DMS153 (cell line): Measurements from ENCODE around the gene GTF2IRD1.
"Not testable (repeated sequence)": the region's sequence is repeated elsewhere in the genome, so short reads cannot be mapped to it uniquely, and the experiment has no call there.

Source experiments
- DNase-seq: peaks from one replicate; lab custom pipeline; 2025; lab: John Stamatoyannopoulos, UW

GTF2IRD1 gene

DNA sequence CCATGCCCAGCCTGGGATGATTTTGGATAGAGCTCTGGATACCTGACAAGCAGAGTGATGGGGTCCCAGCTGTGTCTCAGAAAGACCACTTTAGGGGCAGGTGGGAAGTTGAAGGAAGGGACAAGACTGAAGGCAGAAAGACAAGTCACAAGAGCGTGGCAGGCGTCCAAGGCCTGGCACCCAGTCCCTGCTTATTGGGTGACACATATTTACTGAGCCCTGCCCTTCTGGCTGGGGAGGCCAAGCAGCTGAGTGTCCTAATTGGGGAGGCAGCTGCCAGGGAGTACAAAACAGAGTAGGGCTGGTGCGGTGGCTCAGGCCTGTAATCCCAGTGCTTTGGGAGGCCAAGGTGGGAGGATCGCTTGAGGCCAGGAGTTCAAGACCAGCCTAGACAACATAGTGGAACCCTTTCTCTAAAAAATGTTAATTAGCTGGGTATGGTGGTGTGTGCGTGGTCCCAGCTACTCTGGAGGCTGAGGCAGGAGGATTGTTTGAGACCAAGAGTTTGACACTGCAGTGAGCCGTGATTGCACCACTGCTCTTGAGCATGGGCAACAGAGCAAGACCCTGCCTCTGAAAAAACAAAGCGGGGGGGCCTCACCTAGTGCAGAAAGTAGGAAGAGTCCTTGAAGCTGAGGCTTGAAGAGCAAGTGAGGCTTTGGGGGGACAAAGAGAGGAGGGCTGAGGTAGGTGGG, 150.8 kb downstream of the GTF2IRD1 start:
- DNase-seq: peak; percentile 8

DNA sequence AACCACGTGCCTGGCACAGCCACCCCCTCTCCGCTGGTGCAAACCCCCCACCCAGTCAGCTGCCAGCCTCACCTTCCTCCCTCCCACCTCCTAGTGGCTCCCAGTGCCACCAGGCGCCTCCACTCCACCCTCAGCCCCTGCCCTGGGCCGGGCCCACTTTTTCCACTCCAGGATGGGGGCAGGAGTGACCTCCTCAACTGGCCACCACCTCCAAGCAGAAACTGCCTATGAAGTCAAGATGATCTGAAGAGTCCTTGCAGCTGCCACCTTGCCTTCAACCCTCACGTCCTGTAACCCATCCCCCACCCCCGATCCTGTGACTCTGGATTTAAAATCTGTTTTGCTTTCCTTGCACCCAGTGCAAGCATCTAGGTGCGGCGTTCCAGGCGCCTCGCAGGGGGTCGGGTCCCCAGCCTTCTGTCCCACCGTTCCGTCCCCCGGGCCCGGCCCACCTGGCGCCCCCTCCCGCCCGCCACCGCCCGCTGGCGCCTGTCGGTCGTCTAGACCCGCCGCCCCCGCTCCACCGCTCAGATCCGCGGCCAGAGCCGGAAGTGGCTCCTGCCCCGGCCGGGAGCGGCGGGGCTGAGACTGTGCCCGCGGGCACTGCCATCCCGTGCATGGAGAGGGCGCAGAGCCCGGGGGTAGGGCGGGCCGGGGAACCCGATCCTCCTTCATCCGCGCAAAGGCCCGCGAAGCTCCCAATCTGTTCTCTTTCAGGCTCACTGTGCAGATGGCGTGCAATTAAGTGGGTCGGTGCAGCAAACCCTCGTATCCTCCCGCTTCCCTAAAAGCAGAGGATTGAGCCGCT, 152.6 kb downstream of the GTF2IRD1 start:
- peak; percentile 42 for DNase-seq

DNA sequence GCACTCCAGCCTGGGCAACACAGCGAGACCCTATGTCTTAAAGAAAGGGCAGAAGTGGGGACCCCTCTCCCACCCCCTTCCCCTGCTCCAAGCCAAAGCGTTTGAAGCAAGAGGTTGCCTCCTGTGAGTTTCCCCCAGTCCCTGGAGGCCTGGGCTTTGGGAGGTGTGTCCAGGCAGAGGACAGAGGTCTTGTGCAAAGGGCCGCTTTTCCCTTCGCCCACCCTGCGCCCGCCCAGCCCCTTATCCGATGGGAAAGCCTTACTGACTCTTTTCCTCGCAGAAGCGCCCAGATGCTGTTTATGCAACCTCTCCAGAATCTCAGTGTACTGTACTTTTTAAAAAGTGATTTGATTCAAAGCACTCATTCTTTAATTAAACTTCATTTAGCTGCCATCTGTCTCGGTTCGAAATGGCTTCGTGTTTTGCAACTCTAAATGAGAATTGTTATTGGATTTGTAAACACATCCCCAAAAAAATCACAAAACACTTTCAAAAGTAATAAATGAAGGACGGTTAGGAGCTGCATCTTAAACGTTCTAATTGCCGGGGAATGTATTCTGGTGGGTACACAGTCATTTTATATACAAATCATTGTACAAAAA, 153.3 kb downstream of the GTF2IRD1 start:
- DNase-seq: no peak

DNA sequence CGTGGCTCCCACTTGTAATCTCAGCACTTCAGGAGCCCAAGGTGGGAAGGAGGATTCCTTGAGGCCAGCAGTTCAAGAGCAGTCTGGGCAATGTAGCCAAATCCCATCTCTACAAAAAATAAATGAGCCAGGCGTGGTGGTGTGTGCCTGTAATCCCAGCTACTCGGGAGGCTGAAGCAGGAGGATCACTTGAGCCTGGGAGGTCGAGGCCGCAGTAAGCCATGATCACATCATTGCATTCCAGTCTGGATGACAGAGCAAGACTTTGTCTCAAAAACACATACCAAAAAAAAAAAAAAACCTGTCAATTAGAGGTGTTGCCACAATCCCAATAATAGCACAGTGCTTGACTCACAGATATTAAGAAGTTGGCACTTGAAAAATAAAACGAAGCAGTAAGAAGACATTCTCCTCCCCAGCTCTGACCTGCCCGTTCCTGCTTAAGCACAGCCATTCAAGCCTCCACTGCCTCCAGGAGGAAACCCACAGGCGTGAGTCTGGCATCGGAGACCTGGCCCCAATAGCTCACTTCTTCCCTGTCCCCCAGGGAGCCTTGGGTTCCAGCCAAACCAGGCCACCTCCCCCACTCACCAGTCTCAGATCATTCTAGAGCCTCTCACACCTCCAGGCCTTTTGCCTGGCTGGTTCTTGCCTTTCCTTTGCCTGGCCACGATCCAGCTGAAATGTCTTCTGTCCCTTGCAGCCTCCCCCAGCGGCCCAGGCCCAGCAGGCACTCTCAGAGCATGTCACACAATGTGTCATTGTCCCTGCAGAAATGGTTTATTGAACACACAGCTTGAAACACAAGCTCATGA, 158.5 kb downstream of the GTF2IRD1 start:
- DNase-seq: peak; percentile 7

DNA sequence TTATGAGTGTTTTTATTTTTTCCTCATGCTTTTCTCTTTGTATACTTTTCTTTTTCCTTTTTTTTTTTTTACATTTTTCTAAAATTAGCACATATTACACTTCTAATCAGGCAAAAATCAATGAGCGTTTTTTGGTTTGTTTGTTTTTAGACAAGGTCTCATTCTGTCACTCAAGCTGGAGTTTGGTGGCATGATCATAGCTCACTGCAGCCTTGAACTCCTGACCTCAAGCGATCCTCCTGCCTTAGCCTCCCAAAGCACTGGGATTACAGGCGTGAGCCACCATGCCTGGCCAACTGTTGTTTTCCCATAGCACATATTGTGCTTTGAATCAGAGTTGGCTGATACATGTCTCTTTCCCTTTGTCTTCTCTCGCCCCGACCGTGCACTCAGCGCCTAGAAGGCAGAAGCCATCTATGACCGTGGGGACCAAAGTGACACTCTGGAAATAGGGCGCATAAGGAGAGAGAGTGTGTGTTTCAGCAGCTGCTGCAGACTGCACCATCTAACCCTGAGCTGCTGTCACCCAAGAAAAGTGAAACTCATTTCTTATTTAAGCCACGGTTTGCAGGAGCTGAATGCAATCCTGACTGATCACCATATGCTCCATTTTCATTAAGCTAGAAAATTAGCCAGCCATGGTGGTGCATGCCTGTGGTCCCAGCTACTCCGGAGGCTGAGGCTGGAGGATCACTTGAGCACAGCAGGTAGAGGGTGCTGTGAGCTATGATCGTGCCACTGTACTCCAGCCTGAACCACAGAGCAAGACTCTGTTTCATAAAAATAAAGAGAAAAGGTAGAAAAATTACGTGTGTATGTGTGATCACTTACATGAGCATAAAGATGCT, 162.5 kb downstream of the GTF2IRD1 start:
- DNase-seq: no peak

DNA sequence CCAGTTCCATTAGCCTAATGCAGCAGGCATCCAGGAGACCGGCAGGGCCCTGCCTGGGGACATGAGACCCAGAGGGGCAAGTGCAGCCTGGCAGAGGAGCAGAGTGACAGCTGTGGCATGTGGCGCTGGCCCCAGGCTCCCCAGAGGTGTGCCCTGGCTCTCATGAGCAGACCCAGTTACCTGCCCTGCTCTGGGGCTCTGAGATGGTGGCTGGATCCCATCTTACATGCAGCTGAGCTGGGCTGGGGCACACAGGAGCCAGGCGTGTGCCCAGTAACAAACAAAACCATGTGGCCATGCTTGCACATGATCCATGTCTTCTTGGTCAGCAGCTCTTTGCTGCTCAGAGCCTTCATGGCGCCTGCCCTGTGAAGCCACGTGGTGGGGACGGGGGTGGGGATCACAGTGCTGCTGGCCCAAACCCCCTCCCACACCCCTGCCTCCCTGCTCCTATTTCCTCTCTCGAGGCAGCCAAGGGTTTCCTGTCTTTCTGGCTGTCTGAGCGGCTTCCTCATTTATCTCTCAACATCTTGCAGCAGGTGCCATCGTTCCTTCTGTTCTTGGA, 163.6 kb downstream of the GTF2IRD1 start:
- DNase-seq: peak; percentile 1

DNA sequence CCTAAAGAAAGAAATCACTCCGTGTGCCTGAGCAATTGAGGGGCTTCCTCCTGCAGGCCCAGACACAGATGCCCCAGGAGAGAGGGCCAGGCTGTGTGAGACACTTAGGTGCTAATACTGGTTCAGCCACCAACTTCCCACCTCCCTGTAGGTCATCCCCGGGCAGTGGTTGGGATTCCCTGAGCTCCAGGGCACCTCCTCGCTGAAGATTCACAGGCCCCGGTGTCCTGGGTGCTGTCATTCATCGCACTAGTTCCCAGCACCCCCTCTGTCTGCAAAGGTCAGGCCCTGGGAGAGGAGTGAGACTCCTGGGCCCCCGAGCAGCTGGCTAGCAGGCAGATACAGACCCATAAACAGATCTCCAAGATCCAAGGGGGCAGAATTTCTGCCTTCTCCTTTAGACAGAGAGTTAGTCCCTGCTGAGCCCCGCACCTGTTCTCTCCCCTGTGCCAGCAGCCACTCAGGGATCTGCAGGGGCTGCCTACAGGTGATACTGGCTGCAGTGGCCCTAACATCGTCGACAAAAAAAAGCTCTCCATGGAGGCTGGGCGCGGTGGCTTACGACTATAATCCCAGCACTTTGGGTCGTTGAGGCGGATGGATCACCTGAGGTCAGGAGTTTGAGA, 165.6 kb downstream of the GTF2IRD1 start:
- DNase-seq: no peak

DNA sequence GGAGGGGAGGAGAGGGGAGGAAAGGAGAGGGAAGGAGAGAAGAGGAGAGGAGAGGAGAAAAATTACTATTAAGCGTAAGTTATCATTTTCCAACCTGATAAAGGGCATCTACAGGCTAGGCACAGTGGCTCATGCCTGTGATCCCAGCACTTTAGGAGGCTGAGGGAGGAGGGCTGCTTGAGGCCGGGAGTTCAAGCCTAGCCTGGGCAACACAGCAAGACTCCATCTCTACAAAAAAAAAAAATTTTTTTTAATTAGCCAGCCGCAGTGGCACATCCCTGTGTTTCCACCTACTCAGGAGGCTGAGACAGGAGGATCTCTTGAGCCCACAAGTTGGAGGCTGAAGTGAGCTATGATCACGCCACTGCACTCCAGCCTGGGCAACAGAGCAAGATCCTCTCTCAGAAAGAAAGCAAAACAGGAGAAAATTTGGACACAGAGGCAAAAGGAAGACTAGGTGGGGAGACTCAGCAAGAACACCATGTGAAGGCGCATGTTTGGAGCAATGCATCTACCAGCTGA, 168.6 kb downstream of the GTF2IRD1 start:
- no peak for DNase-seq

DNA sequence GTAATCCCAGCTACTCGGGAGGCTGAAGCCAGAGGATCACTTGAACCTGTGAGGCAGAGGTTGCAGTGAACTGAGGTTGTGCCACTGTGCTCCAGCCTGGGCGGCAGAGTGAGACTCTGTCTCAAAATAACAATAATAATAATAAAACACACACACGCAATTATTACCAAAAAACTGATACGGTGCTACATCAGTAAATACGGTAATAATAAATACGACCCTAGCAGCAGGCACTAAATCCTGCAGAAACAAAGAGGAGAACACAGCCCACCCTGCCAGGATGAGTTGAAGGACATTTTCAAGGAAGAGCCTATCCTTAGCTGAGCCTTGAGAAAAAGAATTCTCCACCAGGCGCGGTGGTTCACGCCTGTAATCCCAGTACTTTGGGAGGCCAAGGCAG, 169.4 kb downstream of the GTF2IRD1 start:
- no peak for DNase-seq

DNA sequence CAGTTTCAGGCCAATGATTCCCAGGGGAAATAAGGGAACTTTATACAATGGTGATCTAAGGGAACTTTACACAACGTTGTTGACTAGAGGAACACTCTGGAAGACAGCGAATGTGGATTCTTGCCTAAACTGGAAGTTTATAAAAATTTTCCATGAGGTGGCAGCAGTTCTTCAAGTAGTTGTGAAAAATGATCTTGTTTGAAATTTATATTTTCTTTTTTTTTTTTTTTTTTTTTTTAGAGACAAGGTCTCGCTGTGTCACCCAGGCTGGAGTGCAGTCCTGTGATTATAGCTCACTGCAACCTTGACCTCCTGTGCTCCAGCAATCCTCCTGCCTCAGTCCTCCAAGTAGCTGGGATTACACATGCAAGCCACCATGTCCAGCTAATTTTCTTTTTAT, 171.7 kb downstream of the GTF2IRD1 start:
- DNase-seq: no peak

DNA sequence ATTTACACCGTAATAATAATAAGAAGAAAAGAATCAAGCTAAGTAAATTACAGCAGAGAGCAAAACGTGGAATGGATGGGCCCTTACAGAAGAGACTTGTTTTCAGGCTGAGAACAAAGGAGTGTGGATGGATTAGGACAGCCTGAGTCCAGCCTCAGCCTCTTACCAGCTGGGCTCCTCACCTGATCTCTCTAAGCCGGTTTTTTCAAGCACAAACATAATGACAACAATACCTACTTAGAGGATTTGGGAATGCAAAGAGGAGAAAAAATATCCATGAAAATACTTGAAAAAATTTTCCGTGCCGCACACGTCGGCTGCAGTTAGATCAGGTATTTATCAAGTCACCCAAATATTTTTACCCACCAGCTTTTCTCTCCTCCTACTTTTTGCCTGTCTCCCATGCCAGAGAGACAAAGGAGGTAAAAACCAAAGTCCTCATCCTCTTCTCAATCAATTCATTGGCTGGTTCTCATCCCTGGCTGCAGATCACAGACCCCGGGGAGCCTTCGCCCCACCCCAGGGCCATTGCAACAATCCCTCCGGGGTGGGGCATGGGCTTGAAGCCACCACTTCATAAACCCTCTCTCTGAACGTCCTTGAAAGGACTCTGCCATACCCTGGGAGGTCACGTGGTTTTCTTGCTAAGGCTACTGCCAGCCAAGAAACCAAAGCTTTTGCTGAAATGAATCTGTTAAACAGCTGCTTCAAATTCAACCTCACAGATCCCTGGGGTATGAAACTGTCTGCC, 174.1 kb downstream of the GTF2IRD1 start:
- peak; percentile 36 for DNase-seq

DNA sequence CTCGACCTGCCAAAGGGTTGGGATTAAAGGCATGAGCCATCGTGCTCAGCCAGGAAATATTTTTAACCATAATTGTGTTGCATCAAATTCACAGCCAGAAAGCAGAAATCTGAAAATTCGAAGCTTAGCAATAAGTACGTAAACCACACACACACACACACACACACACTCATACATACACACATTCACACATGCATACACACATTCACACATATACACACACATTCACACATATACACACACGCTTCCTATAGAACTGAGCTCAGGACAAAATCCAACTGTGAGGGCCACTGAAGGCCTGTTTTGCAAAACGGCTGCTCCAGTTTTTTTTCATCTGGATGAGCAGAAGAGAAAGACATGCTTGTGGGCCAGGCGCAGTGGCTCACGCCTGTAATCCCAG, 178.8 kb downstream of the GTF2IRD1 start:
- DNase-seq: no peak

DNA sequence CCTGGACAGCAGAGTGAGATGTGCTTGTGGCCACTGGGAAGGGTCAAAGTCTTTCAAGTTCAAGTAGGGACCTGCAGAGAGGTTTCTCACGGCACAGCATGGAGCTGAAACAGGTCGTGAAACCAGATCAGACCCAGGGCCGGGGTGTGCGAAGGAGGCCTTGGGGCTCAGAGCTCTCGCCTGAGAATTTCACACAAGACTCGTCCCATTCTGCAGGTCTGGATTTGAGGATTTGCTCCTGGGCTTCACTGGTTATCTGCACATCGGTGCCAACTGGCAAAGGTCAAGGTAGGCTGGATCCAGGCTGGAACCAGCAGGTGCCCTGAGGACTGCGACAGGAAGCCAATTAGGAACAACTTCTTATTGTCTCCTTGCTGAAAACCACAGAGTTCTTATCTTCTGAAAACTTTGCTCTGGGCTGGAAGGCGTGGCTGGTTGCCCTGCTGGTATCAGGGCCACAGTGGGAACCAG, 179.8 kb downstream of the GTF2IRD1 start:
- no peak for DNase-seq

DNA sequence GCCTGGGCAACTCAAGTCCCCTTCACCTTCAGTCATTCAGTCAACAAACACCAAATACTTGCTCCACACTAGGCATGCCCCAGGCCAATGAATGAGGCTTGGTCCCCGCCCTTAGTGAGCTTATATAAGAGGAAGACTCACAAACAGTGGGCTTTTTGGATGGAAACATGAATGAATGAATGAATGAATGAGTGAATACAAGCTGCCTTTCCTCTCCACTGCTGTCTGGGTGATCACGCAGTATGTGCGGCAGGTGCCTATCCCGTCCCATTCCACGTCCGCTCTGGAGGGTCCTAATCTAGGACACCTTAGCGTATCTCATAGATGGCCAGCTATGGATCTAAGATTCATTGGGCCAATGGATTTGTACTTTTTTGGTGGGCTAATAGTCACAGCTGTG, 184.0 kb downstream of the GTF2IRD1 start:
- DNase-seq: no peak

DNA sequence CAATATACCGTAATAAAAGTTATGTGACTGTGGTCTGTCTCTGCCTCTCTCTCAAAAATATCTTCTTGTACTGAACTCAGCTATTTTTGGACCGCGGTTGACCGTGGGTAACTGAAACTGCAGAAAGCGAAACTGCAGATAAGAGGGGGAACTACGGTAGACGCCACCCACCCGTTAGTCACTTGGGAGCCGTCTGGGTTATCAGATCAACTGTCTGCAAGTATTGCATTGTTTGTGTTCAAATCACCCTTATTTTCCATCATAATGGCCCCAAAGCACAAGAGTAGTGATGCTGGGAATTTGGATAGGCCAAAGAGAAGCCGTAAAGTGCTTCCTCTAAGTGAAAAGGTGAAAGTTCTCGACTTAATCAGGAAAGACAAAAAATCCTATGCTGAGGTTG, 196.3 kb downstream of the GTF2IRD1 start:
- not testable (repeated sequence) for DNase-seq

DNA sequence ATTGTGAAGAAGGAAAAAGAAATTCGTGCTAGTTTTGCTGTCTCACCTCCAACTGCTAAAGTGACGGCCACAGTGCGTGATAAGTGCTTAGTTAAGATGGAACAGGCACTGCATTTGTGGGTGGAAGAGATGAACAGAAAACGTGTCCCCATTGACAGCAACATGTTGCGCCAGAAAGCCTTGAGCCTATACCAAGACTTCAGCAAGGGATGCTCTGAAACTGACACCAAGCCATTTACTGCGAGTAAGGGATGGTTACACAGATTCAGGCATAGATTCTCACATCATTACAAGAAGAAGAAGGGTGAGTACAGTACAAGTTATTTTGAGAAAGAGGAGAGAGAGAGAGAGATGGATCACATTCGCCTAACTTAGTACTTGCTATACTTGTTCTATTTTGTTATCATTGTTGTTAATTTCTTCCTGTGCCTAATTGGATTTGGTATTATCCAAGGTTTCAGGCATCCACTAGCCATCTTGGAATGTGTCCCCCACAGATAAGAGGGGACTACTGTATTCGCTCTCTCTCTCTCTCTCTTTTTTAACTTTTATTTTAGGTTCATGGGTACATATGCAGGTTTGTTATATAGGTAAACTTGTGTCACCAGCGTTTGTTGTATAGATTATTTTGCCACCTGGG, 196.9 kb downstream of the GTF2IRD1 start:
- DNase-seq: not testable (repeated sequence)

DNA sequence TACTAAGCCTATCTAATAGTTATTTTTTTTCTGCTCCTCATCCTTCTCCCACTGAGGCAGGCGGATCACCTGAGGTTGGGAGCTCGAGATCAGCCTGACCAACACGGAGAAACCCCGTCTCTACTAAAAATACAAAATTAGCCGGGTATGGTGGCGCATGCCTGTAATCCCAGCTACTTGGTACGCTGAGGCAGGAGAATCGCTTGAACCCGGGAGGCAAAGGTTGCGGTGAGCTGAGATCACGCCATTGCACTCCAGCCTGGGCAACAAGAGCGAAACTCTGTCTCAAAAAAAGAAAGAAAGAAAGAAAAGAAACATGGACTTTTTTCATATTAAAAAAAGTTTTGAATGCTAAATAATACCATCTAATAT, 197.4 kb downstream of the GTF2IRD1 start:
- DNase-seq: not testable (repeated sequence)
